ENCODE results near the gene EXOC3L1.

Gene EXOC3L1

GRCh38 chr16:67234180-67234597, 44.3 kb upstream of the EXOC3L1 start:
- TF ChIP-seq CTCF (conservative IDR thresholded peaks at IDR 0.05; ENCODE audit: control insufficient read depth, insufficient read depth, low read depth, low read length) = no peak
- H3K4me3 ChIP-seq (ENCODE audit: control insufficient read depth, low read depth, low read length) = no peak overlapping the region
- no peak for DNase-seq (ENCODE audit: low read depth)

GRCh38 chr16:67233596-67233995, 43.7 kb upstream of the EXOC3L1 start:
- H3K4me3 ChIP-seq (ENCODE audit: control insufficient read depth, low read depth, low read length) = no peak overlapping the region
- no peak for DNase-seq (ENCODE audit: low read depth)

DNA sequence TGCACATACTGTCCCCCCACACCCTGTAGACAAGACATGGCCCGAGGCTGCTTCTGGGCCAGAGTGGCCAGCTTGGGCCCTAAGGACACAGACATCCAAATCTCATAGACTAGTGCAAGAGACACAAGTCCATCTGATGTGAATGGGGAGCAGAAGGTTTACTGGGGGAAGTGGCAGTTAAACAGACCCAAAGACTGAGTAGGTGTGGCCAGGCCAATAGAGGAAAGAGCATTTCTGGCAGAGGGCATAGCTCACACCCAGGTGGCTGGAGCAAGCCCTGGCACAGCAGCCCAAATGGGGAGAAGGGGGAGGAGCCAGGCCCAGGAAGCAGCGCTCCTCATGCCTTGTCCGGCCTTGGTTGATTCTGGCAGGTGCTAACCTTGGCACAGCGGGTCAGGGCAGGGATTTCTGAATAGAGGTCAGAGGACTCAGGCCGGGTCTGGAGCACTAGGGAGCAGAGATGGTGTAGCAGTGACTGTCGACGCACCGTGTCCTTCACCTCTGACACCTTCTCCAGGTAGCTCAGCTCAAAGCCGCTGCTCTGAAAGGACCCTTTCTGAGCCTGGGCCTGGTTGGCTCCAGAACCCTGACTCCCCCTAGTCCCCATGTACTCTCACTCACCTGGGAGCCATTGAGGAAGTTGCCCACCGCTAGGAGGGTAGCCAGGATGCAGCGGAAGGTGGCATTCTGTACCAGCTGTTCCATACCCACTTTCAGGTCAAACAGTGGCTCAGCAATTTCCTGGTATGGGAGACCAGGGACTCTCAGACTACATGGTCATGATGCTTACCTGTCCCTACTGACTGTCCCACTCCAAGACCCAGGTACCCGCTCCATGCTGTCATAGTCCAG, 41.1 kb upstream of the EXOC3L1 start:
- TF ChIP-seq CTCF (conservative IDR thresholded peaks at IDR 0.05; ENCODE audit: control insufficient read depth, insufficient read depth, low read depth, low read length) = no peak
- H3K4me3 ChIP-seq (ENCODE audit: control insufficient read depth, low read depth, low read length) = no peak overlapping the region
- DNase-seq (ENCODE audit: low read depth) = no peak

More at GRCh38 chr16:67233596-67233995, 43.7 kb upstream of the EXOC3L1 start:
- TF ChIP-seq CTCF (conservative IDR thresholded peaks at IDR 0.05; ENCODE audit: control insufficient read depth, insufficient read depth, low read depth, low read length) = no peak

- no peak overlapping the region for H3K4me3 ChIP-seq (ENCODE audit: control insufficient read depth, low read depth, low read length)
Measured at GRCh38 chr16:67229906-67230808, 40.2 kb upstream of the EXOC3L1 start.

DNA sequence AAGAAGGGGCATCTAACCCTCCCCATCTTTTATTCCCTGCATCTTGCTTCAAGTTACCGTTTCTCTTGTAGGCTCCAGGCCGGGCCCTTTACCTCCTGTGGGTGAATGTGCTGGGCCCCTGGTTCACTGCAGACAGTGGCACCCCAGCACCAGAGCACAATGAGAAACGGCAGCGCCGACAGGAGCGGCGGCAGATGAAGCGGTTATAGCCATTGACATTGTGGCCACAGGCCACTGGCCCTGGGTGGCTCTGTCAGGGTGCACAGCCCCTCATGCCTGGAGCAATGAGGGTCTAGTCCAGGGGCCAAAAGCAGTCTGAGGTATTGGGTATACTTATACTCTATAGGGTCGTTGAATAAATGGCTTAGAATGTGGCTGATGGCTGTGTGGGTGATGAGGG, 39.0 kb upstream of the EXOC3L1 start:
- H3K4me3 ChIP-seq (ENCODE audit: control insufficient read depth, low read depth, low read length) = no peak overlapping the region
- no peak for DNase-seq (ENCODE audit: low read depth)
- no peak for TF ChIP-seq CTCF (conservative IDR thresholded peaks at IDR 0.05; ENCODE audit: control insufficient read depth, insufficient read depth, low read depth, low read length)

More at GRCh38 chr16:67229906-67230808, 40.2 kb upstream of the EXOC3L1 start:
- no peak for TF ChIP-seq CTCF (conservative IDR thresholded peaks at IDR 0.05; ENCODE audit: control insufficient read depth, insufficient read depth, low read depth, low read length)
- no peak for DNase-seq (ENCODE audit: low read depth)

- TF ChIP-seq CTCF (conservative IDR thresholded peaks at IDR 0.05; ENCODE audit: control insufficient read depth, insufficient read depth, low read depth, low read length) = no peak
- peak overlapping the region; percentile 97 for H3K4me3 ChIP-seq (ENCODE audit: control insufficient read depth, low read depth, low read length)
- DNase-seq (ENCODE audit: low read depth) = no peak
Measured at GRCh38 chr16:67228034-67228785, 38.3 kb upstream of the EXOC3L1 start.
